ENCODE data around the gene HELB.

DNA sequence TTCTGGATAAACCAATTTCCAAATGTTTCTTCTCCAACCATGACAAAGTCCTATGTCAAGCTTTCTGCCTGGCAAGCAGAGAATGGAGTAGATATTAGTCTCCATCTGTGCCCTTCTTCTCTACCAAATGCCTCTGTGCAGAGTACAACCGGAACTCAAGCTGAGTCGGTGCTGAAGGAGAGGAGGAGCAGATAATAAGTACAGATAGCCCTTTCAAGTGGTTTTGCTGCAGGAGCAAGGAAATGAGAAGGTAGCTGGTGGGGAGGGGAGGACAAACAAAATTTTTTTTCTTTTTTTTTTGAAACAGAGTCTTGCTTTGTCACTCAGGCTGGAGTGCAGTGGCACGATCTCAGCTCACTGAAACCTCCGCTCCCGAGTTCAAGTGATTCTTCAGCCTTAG, 14.2 kb upstream of the HELB start:
- no peak for TF ChIP-seq POLR2AphosphoS5 (IDR thresholded peaks at IDR 0.05; ENCODE audit: low read depth, low read length)
- TF ChIP-seq SPI1 (IDR thresholded peaks at IDR 0.05; ENCODE audit: low read depth, low read length): no peak
- no peak for TF ChIP-seq POLR2A (IDR thresholded peaks at IDR 0.05; ENCODE audit: low read depth, low read length)
- no peak for TF ChIP-seq TAF1 (IDR thresholded peaks at IDR 0.05; ENCODE audit: low read depth, low read length)
- no peak for TF ChIP-seq PAX5 (IDR thresholded peaks at IDR 0.05; ENCODE audit: insufficient read depth, low read length, severe bottlenecking)
- no peak for TF ChIP-seq POU2F2 (IDR thresholded peaks at IDR 0.05; ENCODE audit: low read depth, low read length)

Data from GM12891 (cell line).